K562 (cell line): ENCODE measurements around the gene OR4K2. TPM values are rescaled to one million over a fixed set of nuclear protein-coding genes. Genes with fewer than 3 reads are reported as not detected.

Experiments
- polyA plus RNA-seq, 8 experiments: library from polyadenylated mRNA; depleted of rRNA in 4 of 8; stranded (reverse) in 5 of 8; unstranded in 3 of 8; fragments of >200 nt; fragmentation: Nextera tagmentation in 2 of 8; fragmentation: Illumina TruSeq in 1 of 8; extraction: Ambion mirVana in 2 of 8; extraction: Trizol in 1 of 8; gene quantifications; 2 replicates each; pipeline versions ENCODE4 v1.2.1 to v1.2.3, GENCODE V29; 2011 to 2014; ENCODE audit warnings: inconsistent platforms in 1 of 8, missing spikeins in 1 of 8
- total RNA-seq, 7 experiments: library from RNA; depleted of rRNA in 6 of 7; stranded (reverse); fragments of >200 nt in 6 of 7; fragmentation: Illumina TruSeq in 2 of 7; extraction: Trizol in 2 of 7; gene quantifications; 2 replicates each; pipeline versions ENCODE4 v1.2.1 to v1.2.3, GENCODE V29; 2011 to 2021; ENCODE audit warnings: low replicate concordance in 1 of 7

Gene OR4K2
- total and polyA plus RNA-seq, 9 of the 15 experiments (the other 6 are each of a cell fraction or from before 2014, with no cell fraction given) = not detected

Other genes with a start within 250 kb of the OR4K2 start
Only the 7 nearest of the 12 such genes appear.
- not detected in 2 replicates for gene OR4Q3, start 131.6 kb upstream of the OR4K2 start, total RNA-seq (2014; rRNA removed)
- not detected in 2 replicates for gene OR4Q3, start 131.6 kb upstream of the OR4K2 start, total RNA-seq (2014; rRNA removed; fragmentation: Illumina TruSeq; extraction: Trizol)
- gene OR4Q3, start 131.6 kb upstream of the OR4K2 start, total RNA-seq (2015; rRNA removed; fragmentation: Illumina TruSeq; extraction: Trizol) = not detected in 2 replicates
- gene OR4Q3, start 131.6 kb upstream of the OR4K2 start, total RNA-seq (2021) = not detected in 2 replicates
- not detected in 2 replicates for gene OR4Q3, start 131.6 kb upstream of the OR4K2 start, polyA plus RNA-seq (2011; rRNA removed)
- gene OR4Q3, start 131.6 kb upstream of the OR4K2 start, polyA plus RNA-seq (2014; fragmentation: Illumina TruSeq; extraction: Trizol) = not detected in 2 replicates
- gene OR4Q3, start 131.6 kb upstream of the OR4K2 start, polyA plus RNA-seq (2014; fragmentation: Nextera tagmentation; extraction: Ambion mirVana) = not detected
- not detected in 2 replicates for gene OR4Q3, start 131.6 kb upstream of the OR4K2 start, polyA plus RNA-seq (2014; rRNA removed)
- not detected in 2 replicates for gene OR4M1, start 101.6 kb upstream of the OR4K2 start, total RNA-seq (2014; rRNA removed)
- not detected in 2 replicates for gene OR4M1, start 101.6 kb upstream of the OR4K2 start, total RNA-seq (2014; rRNA removed; fragmentation: Illumina TruSeq; extraction: Trizol)
- gene OR4M1, start 101.6 kb upstream of the OR4K2 start, total RNA-seq (2015; rRNA removed; fragmentation: Illumina TruSeq; extraction: Trizol) = not detected in 2 replicates
- gene OR4M1, start 101.6 kb upstream of the OR4K2 start, total RNA-seq (2021) = not detected in 2 replicates
- gene OR4M1, start 101.6 kb upstream of the OR4K2 start, polyA plus RNA-seq (2011; rRNA removed) = not detected in 2 replicates
- gene OR4M1, start 101.6 kb upstream of the OR4K2 start, polyA plus RNA-seq (2014; fragmentation: Illumina TruSeq; extraction: Trizol) = not detected in 2 replicates
- not detected for gene OR4M1, start 101.6 kb upstream of the OR4K2 start, polyA plus RNA-seq (2014; fragmentation: Nextera tagmentation; extraction: Ambion mirVana)
- gene OR4M1, start 101.6 kb upstream of the OR4K2 start, polyA plus RNA-seq (2014; rRNA removed) = not detected in 2 replicates
- gene OR4N2, start 71.4 kb upstream of the OR4K2 start, total RNA-seq (2014; rRNA removed) = not detected in 2 replicates
- not detected in 2 replicates for gene OR4N2, start 71.4 kb upstream of the OR4K2 start, total RNA-seq (2014; rRNA removed; fragmentation: Illumina TruSeq; extraction: Trizol)
- gene OR4N2, start 71.4 kb upstream of the OR4K2 start, total RNA-seq (2015; rRNA removed; fragmentation: Illumina TruSeq; extraction: Trizol) = not detected in 2 replicates
- not detected in 2 replicates for gene OR4N2, start 71.4 kb upstream of the OR4K2 start, total RNA-seq (2021)
- gene OR4N2, start 71.4 kb upstream of the OR4K2 start, polyA plus RNA-seq (2011; rRNA removed) = not detected in 2 replicates
- gene OR4N2, start 71.4 kb upstream of the OR4K2 start, polyA plus RNA-seq (2014; fragmentation: Illumina TruSeq; extraction: Trizol) = not detected in 2 replicates
- not detected for gene OR4N2, start 71.4 kb upstream of the OR4K2 start, polyA plus RNA-seq (2014; fragmentation: Nextera tagmentation; extraction: Ambion mirVana)
- gene OR4N2, start 71.4 kb upstream of the OR4K2 start, polyA plus RNA-seq (2014; rRNA removed) = not detected in 2 replicates
- not detected in 2 replicates for gene OR4K5, start 45.5 kb downstream of the OR4K2 start, total RNA-seq (2014; rRNA removed)
- not detected in 2 replicates for gene OR4K5, start 45.5 kb downstream of the OR4K2 start, total RNA-seq (2014; rRNA removed; fragmentation: Illumina TruSeq; extraction: Trizol)
- not detected in 2 replicates for gene OR4K5, start 45.5 kb downstream of the OR4K2 start, total RNA-seq (2015; rRNA removed; fragmentation: Illumina TruSeq; extraction: Trizol)
- not detected in 2 replicates for gene OR4K5, start 45.5 kb downstream of the OR4K2 start, total RNA-seq (2021)
- gene OR4K5, start 45.5 kb downstream of the OR4K2 start, polyA plus RNA-seq (2011; rRNA removed) = not detected in 2 replicates
- not detected in 2 replicates for gene OR4K5, start 45.5 kb downstream of the OR4K2 start, polyA plus RNA-seq (2014; fragmentation: Illumina TruSeq; extraction: Trizol)
- gene OR4K5, start 45.5 kb downstream of the OR4K2 start, polyA plus RNA-seq (2014; fragmentation: Nextera tagmentation; extraction: Ambion mirVana) = not detected
- not detected in 2 replicates for gene OR4K5, start 45.5 kb downstream of the OR4K2 start, polyA plus RNA-seq (2014; rRNA removed)
- not detected in 2 replicates for gene OR4K1, start 55.8 kb downstream of the OR4K2 start, total RNA-seq (2014; rRNA removed)
- not detected in 2 replicates for gene OR4K1, start 55.8 kb downstream of the OR4K2 start, total RNA-seq (2014; rRNA removed; fragmentation: Illumina TruSeq; extraction: Trizol)
- not detected in 2 replicates for gene OR4K1, start 55.8 kb downstream of the OR4K2 start, total RNA-seq (2015; rRNA removed; fragmentation: Illumina TruSeq; extraction: Trizol)
- gene OR4K1, start 55.8 kb downstream of the OR4K2 start, total RNA-seq (2021) = not detected in 2 replicates
- gene OR4K1, start 55.8 kb downstream of the OR4K2 start, polyA plus RNA-seq (2011; rRNA removed) = not detected in 2 replicates
- not detected in 2 replicates for gene OR4K1, start 55.8 kb downstream of the OR4K2 start, polyA plus RNA-seq (2014; fragmentation: Illumina TruSeq; extraction: Trizol)
- gene OR4K1, start 55.8 kb downstream of the OR4K2 start, polyA plus RNA-seq (2014; fragmentation: Nextera tagmentation; extraction: Ambion mirVana) = not detected
- gene OR4K1, start 55.8 kb downstream of the OR4K2 start, polyA plus RNA-seq (2014; rRNA removed) = not detected in 2 replicates
- not detected in 2 replicates for gene OR4K15, start 100.4 kb downstream of the OR4K2 start, total RNA-seq (2014; rRNA removed)
- gene OR4K15, start 100.4 kb downstream of the OR4K2 start, total RNA-seq (2014; rRNA removed; fragmentation: Illumina TruSeq; extraction: Trizol) = not detected in 2 replicates
- not detected in 2 replicates for gene OR4K15, start 100.4 kb downstream of the OR4K2 start, total RNA-seq (2015; rRNA removed; fragmentation: Illumina TruSeq; extraction: Trizol)
- not detected in 2 replicates for gene OR4K15, start 100.4 kb downstream of the OR4K2 start, total RNA-seq (2021)
- not detected in 2 replicates for gene OR4K15, start 100.4 kb downstream of the OR4K2 start, polyA plus RNA-seq (2011; rRNA removed)
- not detected in 2 replicates for gene OR4K15, start 100.4 kb downstream of the OR4K2 start, polyA plus RNA-seq (2014; fragmentation: Illumina TruSeq; extraction: Trizol)
- not detected for gene OR4K15, start 100.4 kb downstream of the OR4K2 start, polyA plus RNA-seq (2014; fragmentation: Nextera tagmentation; extraction: Ambion mirVana)
- gene OR4K15, start 100.4 kb downstream of the OR4K2 start, polyA plus RNA-seq (2014; rRNA removed) = not detected in 2 replicates
- not detected in 2 replicates for gene OR4Q2, start 127.0 kb downstream of the OR4K2 start, total RNA-seq (2014; rRNA removed)
- not detected in 2 replicates for gene OR4Q2, start 127.0 kb downstream of the OR4K2 start, total RNA-seq (2014; rRNA removed; fragmentation: Illumina TruSeq; extraction: Trizol)
- gene OR4Q2, start 127.0 kb downstream of the OR4K2 start, total RNA-seq (2015; rRNA removed; fragmentation: Illumina TruSeq; extraction: Trizol) = not detected in 2 replicates
- not detected in 2 replicates for gene OR4Q2, start 127.0 kb downstream of the OR4K2 start, total RNA-seq (2021)
- not detected in 2 replicates for gene OR4Q2, start 127.0 kb downstream of the OR4K2 start, polyA plus RNA-seq (2011; rRNA removed)
- gene OR4Q2, start 127.0 kb downstream of the OR4K2 start, polyA plus RNA-seq (2014; fragmentation: Illumina TruSeq; extraction: Trizol) = not detected in 2 replicates
- not detected for gene OR4Q2, start 127.0 kb downstream of the OR4K2 start, polyA plus RNA-seq (2014; fragmentation: Nextera tagmentation; extraction: Ambion mirVana)
- gene OR4Q2, start 127.0 kb downstream of the OR4K2 start, polyA plus RNA-seq (2014; rRNA removed) = not detected in 2 replicates